H1 (cell line): Measurements from ENCODE around the gene BSG. TPM values are rescaled to one million over a fixed set of nuclear protein-coding genes. Genes with fewer than 3 reads are reported as not detected.

Experiments used
- CTCF ChIA-PET: fragments of 300-600 bp; sonication (Branson Sonifier 250); formaldehyde crosslinking; loops from one replicate; lab custom pipeline; 2021; ENCODE audit not compliant: partially characterized antibody; lab: Charles Lee
- POLR2A ChIA-PET: fragments of 300-600 bp; sonication (Branson Sonifier 250); formaldehyde crosslinking; loops from one replicate; lab custom pipeline; 2021; ENCODE audit warnings: inconsistent platforms; ENCODE audit not compliant: partially characterized antibody; lab: Charles Lee
- DNase-seq, 2 experiments: peaks; one replicate each; pipeline versions ENCODE4 v3.0.0 to v3.0.0-alpha.2; 2010 to 2022; ENCODE audit warnings: low spot score in 2 of 2, low read depth in 1 of 2, mixed read lengths in 1 of 2
- FAIRE-seq: peaks from 2 replicates; lab custom pipeline; 2011; peaks lifted over from hg19 to GRCh38; lab: Jason Lieb, UNC
- H2AFZ ChIP-seq: 2 replicates; pipeline ENCODE4 v1.8.1; 2012; ENCODE audit warnings: low read length, inconsistent platforms
- H2AK5ac ChIP-seq: 2 replicates; pipeline ENCODE4 v1.6.1; 2013; ENCODE audit warnings: low read depth, low read length
- H2BK120ac ChIP-seq: replicated peaks from 2 replicates; pipeline ENCODE3; 2013; ENCODE audit warnings: low read depth, low read length, inconsistent platforms
- H2BK12ac ChIP-seq: 2 replicates; pipeline ENCODE4 v1.6.1; 2013; ENCODE audit warnings: low read depth, low read length
- H2BK15ac ChIP-seq: 2 replicates; pipeline ENCODE4 v1.6.1; 2013; ENCODE audit warnings: low read length
- H2BK20ac ChIP-seq: 2 replicates; pipeline ENCODE4 v1.6.1; 2013; ENCODE audit warnings: low read length
- H2BK5ac ChIP-seq: 2 replicates; pipeline ENCODE4 v1.6.1; 2013; ENCODE audit warnings: low read depth, low read length
- H3K14ac ChIP-seq: 2 replicates; pipeline ENCODE4 v1.6.1; 2013; ENCODE audit warnings: inconsistent platforms; ENCODE audit not compliant: insufficient read length
- H3K18ac ChIP-seq: 2 replicates; pipeline ENCODE4 v1.6.1; 2013; ENCODE audit warnings: low read length; ENCODE audit errors: extremely low read depth
- H3K23ac ChIP-seq: 2 replicates; pipeline ENCODE4 v1.6.1; 2013; ENCODE audit warnings: inconsistent platforms; ENCODE audit not compliant: insufficient read length
- H3K23me2 ChIP-seq: 2 replicates; pipeline ENCODE4 v1.6.1; 2013; ENCODE audit warnings: low read depth, low read length
- H3K27ac ChIP-seq: 2 replicates; pipeline ENCODE4 v1.6.1; 2011; ENCODE audit warnings: low read depth, low read length, inconsistent platforms
- H3K27me3 ChIP-seq, 4 experiments: replicated peaks in 1 of 4; 1 replicate in 1 of 4; 2 replicates in 3 of 4; pipeline versions ENCODE4 v1.6.1 to v1.8.1; 2011 to 2013; ENCODE audit warnings: low read length in 3 of 4, mild to moderate bottlenecking in 3 of 4, inconsistent platforms in 2 of 4, mixed read lengths in 2 of 4, moderate library complexity in 1 of 4; ENCODE audit not compliant: control insufficient read depth in 3 of 4, insufficient read depth in 3 of 4; ENCODE audit errors: extremely low read depth in 1 of 4
- H3K36me3 ChIP-seq, 4 experiments: 2 replicates each; pipeline versions ENCODE4 v1.6.1 to v1.8.1; 2011 to 2013; ENCODE audit warnings: mild to moderate bottlenecking in 4 of 4, low read length in 3 of 4, moderate library complexity in 2 of 4, control low read depth in 1 of 4, inconsistent platforms in 1 of 4; ENCODE audit not compliant: insufficient read depth in 4 of 4, control insufficient read depth in 2 of 4
- H3K4ac ChIP-seq: replicated peaks from 2 replicates; pipeline ENCODE3; 2013; ENCODE audit warnings: low read length, low read depth, mixed read lengths, inconsistent platforms; ENCODE audit not compliant: insufficient read length
- H3K4me1 ChIP-seq, 4 experiments: replicated peaks in 1 of 4; 1 replicate in 1 of 4; 2 replicates in 3 of 4; pipeline versions ENCODE4 v1.6.1 to v1.8.1; 2011 to 2013; ENCODE audit warnings: low read length in 3 of 4, inconsistent platforms in 2 of 4, mixed read lengths in 1 of 4; ENCODE audit not compliant: insufficient read depth in 4 of 4, control insufficient read depth in 3 of 4
- H3K4me2 ChIP-seq, 2 experiments: 2 replicates each; pipeline versions ENCODE4 v1.6.1 to v1.8.1; 2011 to 2013; ENCODE audit warnings: low read depth in 2 of 2, low read length in 2 of 2, control low read depth in 1 of 2, inconsistent platforms in 1 of 2, mild to moderate bottlenecking in 1 of 2; ENCODE audit not compliant: insufficient read depth in 1 of 2
- H3K4me3 ChIP-seq, 4 experiments: fragments of 200-600, 300-600 bp in 1 of 4; sonication (generic), shearing (Covaris generic), sonication (Bioruptor Twin) in 1 of 4; 2 replicates each; pipeline versions ENCODE4 v1.5.1 to v1.8.1; 2011 to 2016; ENCODE audit warnings: low read length in 4 of 4, low read depth in 3 of 4, control low read depth in 2 of 4, inconsistent platforms in 2 of 4, mild to moderate bottlenecking in 2 of 4, mixed read lengths in 1 of 4, moderate library complexity in 1 of 4; ENCODE audit not compliant: insufficient read depth in 2 of 4; ENCODE audit errors: extremely low read depth in 1 of 4
- H3K56ac ChIP-seq: replicated peaks from 2 replicates; pipeline ENCODE3; 2013; ENCODE audit warnings: low read depth, mild to moderate bottlenecking, mixed read lengths, low read length, inconsistent platforms; ENCODE audit not compliant: insufficient read length
- H3K79me1 ChIP-seq: 2 replicates; pipeline ENCODE4 v1.6.1; 2013; ENCODE audit warnings: low read depth, low read length, control low read depth
- H3K79me2 ChIP-seq, 2 experiments: 2 replicates each; pipeline versions ENCODE4 v1.6.1 to v1.8.1; 2012 to 2013; ENCODE audit warnings: low read length in 2 of 2, mild to moderate bottlenecking in 2 of 2, inconsistent platforms in 1 of 2; ENCODE audit not compliant: insufficient read depth in 2 of 2, control insufficient read depth in 1 of 2
- H3K9ac ChIP-seq, 4 experiments: replicated peaks in 1 of 4; 1 replicate in 1 of 4; 2 replicates in 3 of 4; pipeline versions ENCODE4 v1.6.1 to v1.8.1; 2011 to 2013; ENCODE audit warnings: low read depth in 3 of 4, low read length in 3 of 4, control low read depth in 2 of 4, mild to moderate bottlenecking in 2 of 4, moderate library complexity in 2 of 4, inconsistent platforms in 1 of 4; ENCODE audit errors: extremely low read depth in 1 of 4
- H3K9me3 ChIP-seq, 2 experiments: 2 replicates each; pipeline versions ENCODE4 v1.6.1 to v1.8.1; 2012 to 2013; ENCODE audit warnings: mild to moderate bottlenecking in 2 of 2, moderate library complexity in 2 of 2, control low read depth in 1 of 2, inconsistent platforms in 1 of 2, low read depth in 1 of 2, low read length in 1 of 2, mixed read lengths in 1 of 2; ENCODE audit not compliant: insufficient read depth in 2 of 2
- H4K20me1 ChIP-seq, 2 experiments: replicated peaks in 1 of 2; 2 replicates each; pipeline versions ENCODE3 to v1.8.1; 2011 to 2013; ENCODE audit warnings: inconsistent platforms in 2 of 2, low read length in 2 of 2, mild to moderate bottlenecking in 1 of 2; ENCODE audit not compliant: insufficient read depth in 2 of 2, control insufficient read depth in 1 of 2
- H4K5ac ChIP-seq: 2 replicates; pipeline ENCODE4 v1.6.1; 2013; ENCODE audit warnings: low read length, low read depth, mixed read lengths, inconsistent platforms; ENCODE audit not compliant: insufficient read length
- H4K8ac ChIP-seq: 2 replicates; pipeline ENCODE4 v1.8.0; 2013; ENCODE audit warnings: mild to moderate bottlenecking, moderate library complexity, low read length, inconsistent platforms; ENCODE audit not compliant: insufficient read depth; ENCODE audit errors: extremely low read depth
- H4K91ac ChIP-seq: replicated peaks from 2 replicates; pipeline ENCODE3; 2013; ENCODE audit warnings: low read length, mixed read lengths, inconsistent platforms; ENCODE audit not compliant: insufficient read length
- HDAC2 ChIP-seq, 2 experiments: fragments of 300-600 bp in 1 of 2; sonication (generic) in 1 of 2; IDR thresholded peaks; 2 replicates each; pipeline ENCODE4 v1.6.1; 2011 to 2012; ENCODE audit warnings: low read depth in 2 of 2, low read length in 2 of 2, mild to moderate bottlenecking in 2 of 2, moderate library complexity in 2 of 2, borderline replicate concordance in 1 of 2, inconsistent platforms in 1 of 2
- JUN ChIP-seq: IDR thresholded peaks from 2 replicates; pipeline ENCODE4 v1.6.1; 2011; ENCODE audit warnings: low read depth, mild to moderate bottlenecking, improper control_type of control experiment, low read length
- SRF ChIP-seq: IDR thresholded peaks from 2 replicates; pipeline ENCODE4 v1.6.1; 2011; ENCODE audit warnings: mild to moderate bottlenecking, low read depth, low read length, moderate library complexity
- SUZ12 ChIP-seq: fragments of 200-600 bp; sonication (generic); IDR thresholded peaks from 2 replicates; pipeline ENCODE4 v1.6.1; 2012; ENCODE audit warnings: mild to moderate bottlenecking, inconsistent platforms, low read length, moderate library complexity, mixed read lengths
- TCF12 ChIP-seq: IDR thresholded peaks from 2 replicates; pipeline ENCODE4 v1.6.1; 2011; ENCODE audit warnings: low read depth, mild to moderate bottlenecking, low read length
- WGBS, 2 experiments: shearing (Covaris generic) in 1 of 2; methylation state at CpG; one replicate each; pipeline versions ENCODE4 v1.1.6 to v1.1.7; 2013 to 2015; ENCODE audit warnings: low lambda C conversion rate in 2 of 2, mixed read lengths in 2 of 2, inconsistent platforms in 1 of 2, low coverage in 1 of 2, missing lambda C conversion rate in 1 of 2; ENCODE audit not compliant: insufficient replicate concordance in 2 of 2, insufficient coverage in 1 of 2, insufficient read length in 1 of 2; ENCODE audit errors: extremely low coverage in 1 of 2, missing lambda C conversion rate in 1 of 2; 5-methylcytosine and 5-hydroxymethylcytosine counted together
- polyA plus RNA-seq, 7 experiments: library from polyadenylated mRNA; depleted of rRNA in 3 of 7; stranded (reverse) in 5 of 7; unstranded in 2 of 7; fragments of >200 nt in 5 of 7; fragments of 200-250 nt in 2 of 7; gene quantifications; 1 replicate in 5 of 7; 2 replicates in 1 of 7; 4 replicates in 1 of 7; pipeline versions ENCODE4 v1.2.1 to v1.2.3, GENCODE V29; 2011 to 2013; ENCODE audit warnings: missing spikeins in 2 of 7, mixed read lengths in 2 of 7
- total RNA-seq: library from RNA; stranded (reverse); fragmentation: NEBNext Ultra II Directional; extraction: Animal tissue kit (Norgen Biotek cat#: 25700); gene quantifications from 2 replicates; pipeline ENCODE4 v1.2.1, GENCODE V29; 2021

BSG gene
- total and polyA plus RNA-seq, 2 of the 8 experiments (the other 6 are each of a cell fraction or from before 2014, with no cell fraction given), result 726 to 1,055 TPM

- peaks cover 11% of the 10 kb centered on the region; the same call in 1 of the 2 replicates for H3K23me2 ChIP-seq
- H3K14ac ChIP-seq, result no peak overlapping the region
- no peak overlapping the region for H2AK5ac ChIP-seq
- DNase-seq, result no peak
- H2BK120ac ChIP-seq, result no peak overlapping the region
- H3K18ac ChIP-seq, result no peak overlapping the region; the same call in 1 of the 2 replicates
- no peak overlapping the region for H4K8ac ChIP-seq
- ChIA-PET POLR2A (interaction anchor here (0.6 to 1.8 kb wide), 6 partner anchors 10 to 163 kb away, joined by 3 to 7 read pairs (median 4); no protein-coding TSS in a partner anchor), CTCF (no interaction called here)
- peaks cover 0 to 3% (median 0%) of the 10 kb centered on the region in 4 experiments; a peak in 1 of 7 replicates for H3K27me3 ChIP-seq
- no peak overlapping the region for H4K91ac ChIP-seq
- H3K56ac ChIP-seq, result no peak overlapping the region
- H3K4me2 ChIP-seq, result peak overlapping the region in 1 of 2 experiments; percentile 99; a peak in 1 of 4 replicates
- H2BK15ac ChIP-seq, result no peak overlapping the region
- no peak overlapping the region for H3K9ac ChIP-seq
- no peak overlapping the region for H3K4ac ChIP-seq
- no peak overlapping the region for H3K23ac ChIP-seq
- H4K20me1 ChIP-seq, result peaks cover 4 to 11% of the 10 kb centered on the region in 2 experiments
- no peak overlapping the region for H4K5ac ChIP-seq
- peaks cover 0 to 3% (median 0%) of the 10 kb centered on the region in 4 experiments; a peak in 2 of 8 replicates for H3K36me3 ChIP-seq
- peaks cover 0 to 18% (median 8%) of the 10 kb centered on the region in 4 experiments; a peak in 5 of 7 replicates for H3K4me1 ChIP-seq
- H2AFZ ChIP-seq, result no peak overlapping the region
- peak overlapping the region in 1 of 4 experiments; percentile 14; a peak in 1 of 8 replicates for H3K4me3 ChIP-seq
- no peak for FAIRE-seq
- 0 out of 2 replicates have a peak, but pooled peaks cover 2% of the 10 kb centered on the region for H3K79me1 ChIP-seq
- TF ChIP-seq SUZ12, result no peak
- TF ChIP-seq SRF, result no peak
- TF ChIP-seq HDAC2 (IDR thresholded peaks at IDR 0.05; ENCODE audit: borderline replicate concordance in 1 of 2, low read depth in 2 of 2, low read length in 2 of 2), result no peak
- TF ChIP-seq JUN, result no peak
- TF ChIP-seq TCF12, result no peak
- H2BK5ac ChIP-seq, result no peak overlapping the region
- H2BK12ac ChIP-seq, result no peak overlapping the region
- 92% methylated on average over 18 of the region's 25 CpGs; no CpG with 5 or more reads in 1 of the 2 experiments for WGBS, 2 experiments
- H3K9me3 ChIP-seq, result peaks cover 0 to 5% of the 10 kb centered on the region in 2 experiments; a peak in 1 of 4 replicates
- H3K27ac ChIP-seq, result no peak overlapping the region
- H3K79me2 ChIP-seq, result peaks cover 21 to 29% of the 10 kb centered on the region in 2 experiments; a peak in 3 of 4 replicates
- H2BK20ac ChIP-seq, result no peak overlapping the region
Observed at GRCh38 chr19:570251-570686, 2.1 kb upstream of the BSG start.
